ENCODE results near the gene ANKS3.

Gene ANKS3

GRCh38 chr16:4692460-4693295 lies 41.4 kb downstream of the ANKS3 start:
- intact Hi-C loops (cut with micrococcal nuclease), result loop anchor here (1.0 kb wide), 1 partner anchor 42 kb away; the partner anchor contains the start of genes ANKS3 and DNAAF8
- peak overlapping the region; percentile 82 for H3K4me3 Mint-ChIP-seq
- H3K4me1 Mint-ChIP-seq (ENCODE audit: low read depth), result peaks cover 71% of the 10 kb centered on the region
- H3K36me3 Mint-ChIP-seq (ENCODE audit: low read depth), result peaks cover 64% of the 10 kb centered on the region
- peak overlapping the region; percentile 86 for H3K27ac Mint-ChIP-seq
- H3K9me3 Mint-ChIP-seq, result no peaks in the 10 kb centered on the region
- H3K27me3 Mint-ChIP-seq, result no peaks in the 10 kb centered on the region

DNA sequence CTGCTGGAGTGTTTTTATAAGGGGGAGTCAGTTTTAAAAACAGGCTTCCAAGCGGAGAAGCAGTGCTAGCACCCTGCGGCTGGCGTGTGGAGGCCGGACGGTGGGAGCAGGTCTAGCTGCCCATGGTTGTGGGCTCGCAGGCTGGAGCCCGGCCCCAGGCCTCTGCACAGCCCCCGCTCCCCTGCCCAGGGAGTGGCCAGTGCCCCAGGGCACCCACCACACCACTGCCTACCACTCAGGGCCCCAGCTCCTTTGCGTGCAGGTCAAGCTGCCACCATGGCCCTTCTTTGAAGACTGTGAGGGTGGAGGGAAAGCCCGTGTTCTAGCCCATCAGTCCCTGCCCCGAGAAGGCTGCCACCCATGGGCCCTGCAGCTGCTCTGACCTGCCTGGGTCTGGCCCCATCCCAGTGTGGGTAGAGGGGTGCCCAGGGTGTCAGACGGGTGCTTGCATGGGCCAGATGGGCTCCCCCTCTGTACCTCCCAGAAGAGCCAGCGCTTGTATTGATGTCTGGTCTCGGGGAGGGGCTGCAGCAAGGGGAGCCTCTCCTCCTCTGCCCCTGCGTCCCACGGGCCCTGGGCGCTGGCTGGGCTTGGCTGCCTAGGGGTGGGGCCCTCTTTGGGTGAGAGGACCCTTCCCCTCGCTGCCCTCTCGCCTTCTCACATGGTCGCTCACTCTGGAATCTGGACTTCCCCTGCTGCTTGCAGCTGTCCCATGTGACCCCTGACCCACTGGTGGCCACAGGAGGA lies 42.2 kb downstream of the ANKS3 start:
- H3K36me3 Mint-ChIP-seq (ENCODE audit: low read depth), result peaks cover 64% of the 10 kb centered on the region
- H3K9me3 Mint-ChIP-seq, result no peaks in the 10 kb centered on the region
- H3K27ac Mint-ChIP-seq, result peak overlapping the region; percentile 86
- H3K4me1 Mint-ChIP-seq (ENCODE audit: low read depth), result peaks cover 78% of the 10 kb centered on the region
- H3K27me3 Mint-ChIP-seq, result no peaks in the 10 kb centered on the region
- intact Hi-C loops (cut with micrococcal nuclease), result no loop called here
- peak overlapping the region; percentile 7 for H3K4me3 Mint-ChIP-seq

DNA sequence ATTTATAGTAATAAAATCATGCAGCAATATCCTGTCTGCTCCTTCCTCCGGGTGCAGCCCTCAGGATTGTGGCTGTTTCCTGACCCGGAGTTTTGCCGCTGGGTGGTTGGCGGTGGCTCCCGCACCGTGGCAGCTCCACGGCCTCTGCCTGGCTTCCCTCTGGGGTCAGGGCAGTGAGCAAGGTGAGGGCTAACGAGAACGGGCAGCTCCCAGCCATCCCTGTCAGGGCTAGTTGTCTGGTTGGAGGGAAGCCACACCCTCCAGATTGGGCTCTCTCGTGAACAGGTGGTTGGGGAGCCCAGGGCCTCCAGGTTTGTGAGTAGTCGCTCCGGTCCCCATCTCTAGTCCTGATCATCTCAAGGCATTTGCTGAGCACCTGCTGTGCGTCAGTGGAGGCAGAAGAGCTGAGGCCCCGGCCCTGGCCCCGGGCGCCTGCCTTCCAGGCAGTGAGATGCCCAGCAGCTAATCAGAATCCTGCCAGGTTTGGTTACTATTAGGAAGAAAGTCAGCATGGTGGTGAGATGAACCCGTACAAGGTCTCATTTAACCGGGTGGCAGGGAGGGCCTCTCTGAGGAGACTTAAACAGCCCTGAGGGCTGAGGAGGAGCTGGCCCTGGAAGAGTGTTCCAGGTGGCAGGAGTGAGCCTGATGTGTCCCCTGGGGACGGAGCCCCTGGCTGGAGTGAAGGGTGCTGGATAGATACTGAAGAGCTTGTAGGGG lies 43.0 kb downstream of the ANKS3 start:
- Mint-ChIP-seq H3K27me3 (no peaks in the 10 kb centered on the region), H3K9me3 (no peaks in the 10 kb centered on the region), H3K36me3 (ENCODE audit: low read depth) (peaks cover 64% of the 10 kb centered on the region), H3K4me1 (ENCODE audit: low read depth) (peaks cover 82% of the 10 kb centered on the region), H3K27ac (peak overlapping the region; percentile 21), H3K4me3 (no peak overlapping the region)
- intact Hi-C loops (cut with micrococcal nuclease), result no loop called here

DNA sequence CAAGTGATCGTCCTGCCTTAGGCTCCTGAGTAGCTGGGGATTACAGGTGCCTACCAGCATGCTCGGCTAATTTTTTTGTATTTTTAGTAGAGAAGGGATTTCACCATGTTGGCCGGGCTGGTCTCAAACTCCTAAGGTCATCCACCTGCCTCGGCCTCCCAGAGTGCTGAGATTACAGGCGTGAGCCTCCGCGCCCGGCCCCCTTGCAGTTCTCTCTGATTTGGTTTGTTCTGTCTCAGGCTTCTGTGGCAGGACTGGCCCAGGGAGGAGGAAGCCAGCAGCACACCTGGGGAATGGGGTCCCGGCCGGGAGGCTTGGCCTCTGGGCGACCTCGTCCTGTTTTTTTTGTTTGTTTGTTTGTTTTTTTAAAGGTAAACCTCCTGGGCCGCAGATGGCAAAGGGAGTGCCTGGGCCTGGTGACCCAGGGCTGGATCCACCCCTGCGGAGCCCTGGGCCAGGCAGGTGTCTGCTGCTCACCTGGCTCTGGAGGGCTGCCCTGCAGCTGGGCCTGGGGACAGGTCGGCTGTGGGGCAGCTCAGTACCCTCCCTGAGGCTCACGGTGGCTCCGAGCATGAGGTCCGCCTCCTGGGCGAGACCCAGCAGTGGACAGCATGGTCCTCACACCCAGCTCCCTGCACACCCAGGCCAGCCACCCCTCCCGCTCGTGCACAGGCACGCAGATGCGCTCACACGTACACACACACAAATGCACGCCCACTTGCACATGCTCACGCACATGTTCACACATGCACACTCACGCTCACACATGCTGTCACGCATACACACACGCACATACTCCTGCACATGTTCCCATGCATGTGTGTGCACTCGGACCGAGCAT lies 44.0 kb downstream of the ANKS3 start:
- no peak overlapping the region for H3K27ac Mint-ChIP-seq
- no peak overlapping the region for H3K4me3 Mint-ChIP-seq
- no peaks in the 10 kb centered on the region for H3K27me3 Mint-ChIP-seq
- intact Hi-C loops (cut with micrococcal nuclease), result no loop called here
- peaks cover 64% of the 10 kb centered on the region for H3K36me3 Mint-ChIP-seq (ENCODE audit: low read depth)
- peaks cover 77% of the 10 kb centered on the region for H3K4me1 Mint-ChIP-seq (ENCODE audit: low read depth)
- no peaks in the 10 kb centered on the region for H3K9me3 Mint-ChIP-seq

- intact Hi-C loops (cut with micrococcal nuclease), result no loop called here
- H3K9me3 Mint-ChIP-seq, result no peaks in the 10 kb centered on the region
- H3K27me3 Mint-ChIP-seq, result no peaks in the 10 kb centered on the region
- H3K36me3 Mint-ChIP-seq (ENCODE audit: low read depth), result peaks cover 71% of the 10 kb centered on the region
- no peak overlapping the region for H3K4me3 Mint-ChIP-seq
- H3K27ac Mint-ChIP-seq, result no peak overlapping the region
- peaks cover 68% of the 10 kb centered on the region for H3K4me1 Mint-ChIP-seq (ENCODE audit: low read depth)
Observed at GRCh38 chr16:4689091-4689671, 44.9 kb downstream of the ANKS3 start.

DNA sequence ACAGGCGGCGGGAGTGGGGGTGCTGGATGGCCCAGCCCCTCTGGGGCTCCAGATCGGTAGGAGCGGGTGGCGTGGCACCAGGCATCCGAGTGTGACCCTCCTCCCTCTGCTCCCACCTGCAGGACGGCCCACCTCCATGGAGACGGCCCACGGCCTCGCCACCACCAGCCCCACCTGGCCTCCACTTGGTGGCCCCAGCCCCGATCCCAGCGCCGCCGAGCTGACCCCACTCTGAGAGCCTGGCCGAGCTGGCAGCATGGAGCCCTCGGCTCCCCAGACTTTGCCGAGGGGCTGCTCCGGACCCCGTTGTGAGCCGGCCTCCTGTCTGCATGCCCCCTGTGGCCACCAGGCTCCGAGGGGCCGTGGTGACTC lies 45.4 kb downstream of the ANKS3 start:
- peaks cover 68% of the 10 kb centered on the region for H3K4me1 Mint-ChIP-seq (ENCODE audit: low read depth)
- no peak overlapping the region for H3K27ac Mint-ChIP-seq
- intact Hi-C loops (cut with micrococcal nuclease), result no loop called here
- peaks cover 76% of the 10 kb centered on the region for H3K36me3 Mint-ChIP-seq (ENCODE audit: low read depth)
- no peak overlapping the region for H3K4me3 Mint-ChIP-seq
- no peaks in the 10 kb centered on the region for H3K27me3 Mint-ChIP-seq
- H3K9me3 Mint-ChIP-seq, result no peaks in the 10 kb centered on the region

GRCh38 chr16:4687946-4688673 lies 46.0 kb downstream of the ANKS3 start:
- intact Hi-C loops (cut with micrococcal nuclease), result no loop called here
- Mint-ChIP-seq H3K4me3 (no peak overlapping the region), H3K27me3 (no peaks in the 10 kb centered on the region), H3K4me1 (ENCODE audit: low read depth) (peaks cover 70% of the 10 kb centered on the region), H3K27ac (no peak overlapping the region), H3K36me3 (ENCODE audit: low read depth) (peaks cover 81% of the 10 kb centered on the region), H3K9me3 (no peaks in the 10 kb centered on the region)

DNA sequence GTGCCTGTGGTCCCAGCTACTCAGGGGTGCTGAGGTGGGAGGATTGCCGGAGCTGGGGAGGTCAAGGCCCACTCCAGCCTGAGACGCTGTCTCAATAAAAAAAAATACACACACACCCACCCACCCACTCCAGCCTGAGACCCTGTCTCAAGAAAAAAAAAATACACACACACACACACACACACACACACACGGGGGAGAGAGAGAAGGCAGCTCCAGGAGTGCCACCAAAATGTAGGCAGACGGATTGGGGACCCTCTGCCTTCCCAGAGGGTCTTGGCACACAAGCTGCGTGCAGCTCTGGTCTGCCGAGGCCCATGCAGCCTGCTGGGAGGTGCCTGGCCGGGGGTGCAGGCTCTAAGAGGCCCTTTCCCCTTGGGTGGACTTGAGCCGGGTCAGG lies 46.7 kb downstream of the ANKS3 start:
- no peaks in the 10 kb centered on the region for H3K27me3 Mint-ChIP-seq
- H3K4me1 Mint-ChIP-seq (ENCODE audit: low read depth), result peaks cover 70% of the 10 kb centered on the region
- no peaks in the 10 kb centered on the region for H3K9me3 Mint-ChIP-seq
- intact Hi-C loops (cut with micrococcal nuclease), result no loop called here
- no peak overlapping the region for H3K4me3 Mint-ChIP-seq
- no peak overlapping the region for H3K27ac Mint-ChIP-seq
- H3K36me3 Mint-ChIP-seq (ENCODE audit: low read depth), result peaks cover 88% of the 10 kb centered on the region

DNA sequence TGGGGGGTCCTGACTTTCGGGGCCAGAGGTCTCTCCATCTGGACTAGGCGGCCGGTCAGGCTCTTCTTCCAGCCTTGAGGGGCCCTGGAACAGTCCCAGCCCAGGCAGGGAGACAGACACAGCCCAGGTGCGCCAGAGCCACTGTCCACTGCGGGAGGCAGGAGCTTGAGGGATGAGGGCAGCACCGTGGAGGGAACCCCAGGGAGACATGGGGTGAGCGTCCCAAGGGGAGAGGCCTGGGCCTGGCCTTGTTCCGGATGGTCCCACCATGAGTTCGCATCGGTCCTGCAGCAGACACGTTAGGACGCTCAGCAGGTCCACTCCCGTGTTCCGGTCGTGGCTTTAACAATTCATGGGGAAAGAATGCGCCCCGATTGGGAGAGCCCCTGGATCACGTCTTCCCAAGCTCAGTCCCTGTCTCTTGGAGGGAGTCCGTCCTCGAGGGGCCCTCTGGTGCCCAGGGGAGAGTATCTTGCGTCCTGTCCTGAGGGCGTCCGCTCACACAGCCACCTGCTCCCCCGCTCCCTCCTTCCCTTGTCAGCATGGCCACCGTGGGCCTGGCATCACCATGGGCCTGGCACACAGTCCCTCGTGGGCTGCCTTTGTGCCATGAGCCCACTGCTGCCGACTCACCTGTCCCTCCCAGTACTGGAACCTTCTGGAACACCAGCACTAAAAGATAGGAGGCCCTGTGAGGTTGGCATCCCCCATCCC lies 47.4 kb downstream of the ANKS3 start:
- intact Hi-C loops (cut with micrococcal nuclease), result no loop called here
- Mint-ChIP-seq H3K4me3 (no peak overlapping the region), H3K9me3 (no peaks in the 10 kb centered on the region), H3K27me3 (no peaks in the 10 kb centered on the region), H3K36me3 (ENCODE audit: low read depth) (peaks cover 96% of the 10 kb centered on the region), H3K4me1 (ENCODE audit: low read depth) (peaks cover 70% of the 10 kb centered on the region), H3K27ac (no peak overlapping the region)

DNA sequence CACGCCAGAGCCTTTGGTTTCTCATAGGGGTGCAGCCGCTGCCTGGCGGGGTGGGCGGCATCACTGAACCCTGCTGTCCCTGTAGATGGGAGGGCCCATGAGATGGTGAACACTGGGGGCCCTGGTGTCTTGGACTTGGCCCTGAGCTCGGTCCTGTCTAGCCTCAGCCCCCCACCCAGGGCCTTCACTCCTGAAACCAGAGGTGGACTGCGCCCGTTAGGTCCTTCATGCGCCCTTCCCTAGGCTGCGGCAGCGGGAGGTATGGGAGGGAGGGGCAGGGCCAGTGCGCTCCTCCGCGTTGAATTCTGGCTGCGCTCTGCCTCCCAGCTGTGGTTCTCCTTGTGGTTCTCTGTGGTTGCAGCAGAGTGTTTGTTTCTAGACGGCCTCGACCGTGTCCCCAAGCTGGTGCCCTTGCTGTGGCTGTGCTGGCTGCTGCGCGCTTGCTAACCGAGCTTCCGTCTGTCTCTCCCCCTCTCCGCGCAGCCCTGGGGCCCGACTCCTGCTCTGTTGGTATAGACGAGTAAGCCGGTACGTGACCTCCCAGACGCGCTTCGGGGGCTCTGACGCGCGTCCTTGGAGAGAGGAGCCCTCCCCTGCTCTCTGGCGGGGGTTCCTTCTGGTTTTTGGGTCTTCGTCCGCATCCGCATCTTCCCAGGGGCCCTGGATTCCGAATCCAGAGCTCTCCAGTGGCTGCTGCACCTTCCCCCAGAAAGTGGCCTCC lies 48.1 kb downstream of the ANKS3 start:
- Mint-ChIP-seq H3K9me3 (no peaks in the 10 kb centered on the region), H3K27me3 (no peaks in the 10 kb centered on the region), H3K27ac (no peak overlapping the region), H3K4me3 (no peak overlapping the region), H3K36me3 (ENCODE audit: low read depth) (peaks cover 100% of the 10 kb centered on the region), H3K4me1 (ENCODE audit: low read depth) (peaks cover 70% of the 10 kb centered on the region)
- intact Hi-C loops (cut with micrococcal nuclease), result no loop called here

DNA sequence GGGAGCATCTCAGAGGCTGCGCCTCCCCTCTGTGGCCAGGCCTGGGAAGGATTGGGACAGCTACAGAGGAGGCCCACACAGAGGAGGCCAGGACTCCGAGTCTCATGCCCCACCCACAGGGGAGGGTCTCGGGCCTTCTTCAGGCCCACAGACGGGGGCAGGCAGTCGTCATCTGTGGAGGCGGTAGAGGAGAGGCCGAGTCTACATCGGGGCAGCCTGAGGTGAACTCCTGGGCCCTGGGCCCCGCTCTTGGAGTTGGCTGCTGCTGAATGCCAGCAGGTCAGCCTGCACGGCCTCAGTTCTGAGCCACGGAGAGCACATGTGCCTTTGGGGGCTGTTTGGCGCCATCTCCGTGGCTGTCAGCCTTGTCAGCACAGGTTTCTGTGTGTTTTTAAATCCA lies 48.8 kb downstream of the ANKS3 start:
- H3K4me3 Mint-ChIP-seq, result no peak overlapping the region
- intact Hi-C loops (cut with micrococcal nuclease), result no loop called here
- H3K9me3 Mint-ChIP-seq, result no peaks in the 10 kb centered on the region
- peaks cover 100% of the 10 kb centered on the region for H3K36me3 Mint-ChIP-seq (ENCODE audit: low read depth)
- H3K27ac Mint-ChIP-seq, result no peak overlapping the region
- H3K4me1 Mint-ChIP-seq (ENCODE audit: low read depth), result peaks cover 70% of the 10 kb centered on the region
- H3K27me3 Mint-ChIP-seq, result no peaks in the 10 kb centered on the region

DNA sequence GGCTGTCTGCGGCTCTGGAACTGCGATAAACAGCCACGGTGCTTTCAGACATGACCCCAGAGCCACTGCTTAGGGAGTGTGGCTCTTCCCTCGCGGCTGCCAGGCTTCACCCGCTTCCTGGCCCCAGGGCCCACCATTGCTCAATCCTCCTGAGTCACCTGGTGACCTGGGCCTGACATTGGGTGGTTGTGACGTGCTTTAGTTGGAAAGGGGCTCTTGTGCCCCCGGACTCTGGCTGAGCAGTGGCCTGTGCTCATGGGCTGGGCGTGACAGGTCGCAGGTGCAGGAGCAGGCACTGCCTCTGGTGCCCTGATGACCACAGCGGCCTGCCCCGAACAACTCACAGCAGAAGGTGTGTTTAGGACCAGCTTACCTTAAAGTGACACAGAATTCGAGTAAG lies 49.3 kb downstream of the ANKS3 start:
- H3K4me3 Mint-ChIP-seq, result no peak overlapping the region
- H3K4me1 Mint-ChIP-seq (ENCODE audit: low read depth), result peaks cover 68% of the 10 kb centered on the region
- H3K9me3 Mint-ChIP-seq, result no peaks in the 10 kb centered on the region
- no peaks in the 10 kb centered on the region for H3K27me3 Mint-ChIP-seq
- H3K27ac Mint-ChIP-seq, result no peak overlapping the region
- intact Hi-C loops (cut with micrococcal nuclease), result loop anchor here (5.0 kb wide), 1 partner anchor 177 kb away; no protein-coding TSS in a partner anchor
- H3K36me3 Mint-ChIP-seq (ENCODE audit: low read depth), result peaks cover 100% of the 10 kb centered on the region

All from dendritic cell treated with granulocyte-macrophage colony-stimulating factor and Interleukin-4, amounts not matched to agents 40 ng/mL and 50 ng/mL, for 4 days (primary cell).